Osteocyte (in vitro differentiated cells): ENCODE measurements around the gene ITPRIPL2. TPM values are rescaled to one million over a fixed set of nuclear protein-coding genes. Genes with fewer than 3 reads are reported as not detected.

Experiments used
- DNase-seq: peaks from one replicate; pipeline ENCODE4 v3.0.0; 2021; ENCODE audit warnings: mixed read lengths; ENCODE audit not compliant: unreplicated experiment; ENCODE audit errors: extremely low spot score
- H3K27ac Mint-ChIP-seq: one replicate; pipeline ENCODE4 v1.8.0; 2021; ENCODE audit warnings: mild to moderate bottlenecking, mixed read lengths; ENCODE audit not compliant: unreplicated experiment
- H3K27me3 Mint-ChIP-seq: one replicate; pipeline ENCODE4 v1.8.0; 2021; ENCODE audit warnings: mixed read lengths; ENCODE audit not compliant: unreplicated experiment
- H3K36me3 Mint-ChIP-seq: one replicate; pipeline ENCODE4 v1.8.0; 2021; ENCODE audit warnings: mixed read lengths; ENCODE audit not compliant: unreplicated experiment
- H3K4me1 Mint-ChIP-seq: one replicate; pipeline ENCODE4 v1.8.0; 2021; ENCODE audit warnings: mixed read lengths; ENCODE audit not compliant: unreplicated experiment
- H3K4me3 Mint-ChIP-seq: one replicate; pipeline ENCODE4 v1.8.0; 2021; ENCODE audit warnings: mild to moderate bottlenecking, moderate library complexity, mixed read lengths; ENCODE audit not compliant: unreplicated experiment
- H3K9me3 Mint-ChIP-seq: one replicate; pipeline ENCODE4 v1.8.0; 2021; ENCODE audit warnings: mixed read lengths; ENCODE audit not compliant: unreplicated experiment
- CTCF ChIP-seq: fragments of 200-600 bp; sonication (generic); IDR thresholded peaks from 2 replicates; pipeline ENCODE4 v1.5.0; 2021; ENCODE audit warnings: antibody characterized with exemption, mild to moderate bottlenecking, moderate library complexity
- total RNA-seq: library from RNA; stranded (reverse); gene quantifications from 2 replicates; pipeline ENCODE4 v1.2.1, GENCODE V29; 2021

ITPRIPL2 gene
- total RNA-seq, 1 donor from 2014 or later: 56.1 TPM

GRCh38 chr16:19102187-19102872, 11.4 kb upstream of the ITPRIPL2 start:
- TF ChIP-seq CTCF: no peak
- Mint-ChIP-seq H3K9me3 (peaks cover 12% of the 10 kb centered on the region), H3K4me3 (no peak overlapping the region), H3K27ac (no peak overlapping the region), H3K36me3 (no peaks in the 10 kb centered on the region), H3K4me1 (peaks cover 13% of the 10 kb centered on the region), H3K27me3 (no peaks in the 10 kb centered on the region)
- DNase-seq: no peak

GRCh38 chr16:19104607-19105006, 9.2 kb upstream of the ITPRIPL2 start:
- Mint-ChIP-seq H3K4me3 (no peak overlapping the region), H3K27ac (no peak overlapping the region), H3K4me1 (peaks cover 20% of the 10 kb centered on the region), H3K9me3 (peaks cover 6% of the 10 kb centered on the region), H3K36me3 (no peaks in the 10 kb centered on the region), H3K27me3 (no peaks in the 10 kb centered on the region)
- no peak for TF ChIP-seq CTCF
- DNase-seq: no peak

GRCh38 chr16:19105131-19105530, 8.6 kb upstream of the ITPRIPL2 start:
- H3K4me3 Mint-ChIP-seq: no peak overlapping the region
- no peak overlapping the region for H3K27ac Mint-ChIP-seq

GRCh38 chr16:19105891-19106624, 7.7 kb upstream of the ITPRIPL2 start:
- no peak for DNase-seq
- no peak for TF ChIP-seq CTCF
- Mint-ChIP-seq H3K4me3 (no peak overlapping the region), H3K36me3 (no peaks in the 10 kb centered on the region), H3K27me3 (no peaks in the 10 kb centered on the region), H3K9me3 (no peaks in the 10 kb centered on the region), H3K4me1 (peaks cover 20% of the 10 kb centered on the region), H3K27ac (no peak overlapping the region)

More at GRCh38 chr16:19105131-19105530, 8.6 kb upstream of the ITPRIPL2 start:
- Mint-ChIP-seq H3K4me1 (peaks cover 20% of the 10 kb centered on the region), H3K9me3 (peaks cover under 1% of the 10 kb centered on the region), H3K36me3 (no peaks in the 10 kb centered on the region), H3K27me3 (no peaks in the 10 kb centered on the region)
- TF ChIP-seq CTCF: no peak
- DNase-seq: no peak

- Mint-ChIP-seq H3K4me3 (no peak overlapping the region), H3K9me3 (no peaks in the 10 kb centered on the region), H3K4me1 (peaks cover 18% of the 10 kb centered on the region), H3K36me3 (no peaks in the 10 kb centered on the region), H3K27ac (no peak overlapping the region), H3K27me3 (no peaks in the 10 kb centered on the region)
- TF ChIP-seq CTCF: no peak
- DNase-seq: no peak
Measured at GRCh38 chr16:19106625-19107020, 7.1 kb upstream of the ITPRIPL2 start.
